ENCODE measurements around the gene ELP4. TPM values are rescaled to one million over a fixed set of nuclear protein-coding genes. Genes with fewer than 3 reads are reported as not detected.

The ELP4 gene
- total and polyA plus RNA-seq, 12 donors: 10.5 to 30.4 (median 18.0) TPM

DNA sequence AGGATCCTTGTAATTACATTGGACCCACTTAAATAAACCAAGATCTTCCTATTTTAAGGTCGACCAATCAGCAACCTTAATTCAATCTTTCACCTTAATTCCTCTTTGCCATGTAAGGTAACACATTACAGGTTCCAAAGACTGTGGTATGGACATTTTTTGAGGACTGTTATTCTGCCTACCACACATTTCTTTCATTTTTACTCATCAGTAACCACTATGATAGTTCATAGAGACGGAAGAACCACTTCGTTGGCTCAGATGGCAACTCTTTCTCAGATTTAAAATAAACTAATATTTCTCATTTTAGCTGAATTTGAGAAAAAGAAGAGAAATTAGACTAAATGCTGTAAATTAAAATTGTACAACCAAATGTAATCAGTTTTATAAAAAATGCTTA is 205.3 kb downstream of the ELP4 start:
- Histone ChIP-seq H3K27ac (no peak overlapping the region), H3K4me3 (no peak overlapping the region), H3K4me1 (replicated peaks in 1 of 2) (no peaks in the 10 kb centered on the region), H3K9me3 (replicated peaks in 1 of 3) (no peaks in the 10 kb centered on the region), H3K27me3 (no peaks in the 10 kb centered on the region), H3K36me3 (replicated peaks in 1 of 2) (no peaks in the 10 kb centered on the region)
- intact Hi-C loops (cut with DNase I): no loop called here
- no peak for DNase-seq
- WGBS, 4 donors: 94 to 97% (median 96%) methylated on average over 3 of the region's 3 CpGs
- TF ChIP-seq, protein P1, sequence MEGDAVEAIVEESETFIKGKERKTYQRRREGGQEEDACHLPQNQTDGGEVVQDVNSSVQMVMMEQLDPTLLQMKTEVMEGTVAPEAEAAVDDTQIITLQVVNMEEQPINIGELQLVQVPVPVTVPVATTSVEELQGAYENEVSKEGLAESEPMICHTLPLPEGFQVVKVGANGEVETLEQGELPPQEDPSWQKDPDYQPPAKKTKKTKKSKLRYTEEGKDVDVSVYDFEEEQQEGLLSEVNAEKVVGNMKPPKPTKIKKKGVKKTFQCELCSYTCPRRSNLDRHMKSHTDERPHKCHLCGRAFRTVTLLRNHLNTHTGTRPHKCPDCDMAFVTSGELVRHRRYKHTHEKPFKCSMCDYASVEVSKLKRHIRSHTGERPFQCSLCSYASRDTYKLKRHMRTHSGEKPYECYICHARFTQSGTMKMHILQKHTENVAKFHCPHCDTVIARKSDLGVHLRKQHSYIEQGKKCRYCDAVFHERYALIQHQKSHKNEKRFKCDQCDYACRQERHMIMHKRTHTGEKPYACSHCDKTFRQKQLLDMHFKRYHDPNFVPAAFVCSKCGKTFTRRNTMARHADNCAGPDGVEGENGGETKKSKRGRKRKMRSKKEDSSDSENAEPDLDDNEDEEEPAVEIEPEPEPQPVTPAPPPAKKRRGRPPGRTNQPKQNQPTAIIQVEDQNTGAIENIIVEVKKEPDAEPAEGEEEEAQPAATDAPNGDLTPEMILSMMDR (IDR thresholded peaks at IDR 0.05): no peak
- TF ChIP-seq POLR2A (IDR thresholded peaks at IDR 0.05): no peak

DNA sequence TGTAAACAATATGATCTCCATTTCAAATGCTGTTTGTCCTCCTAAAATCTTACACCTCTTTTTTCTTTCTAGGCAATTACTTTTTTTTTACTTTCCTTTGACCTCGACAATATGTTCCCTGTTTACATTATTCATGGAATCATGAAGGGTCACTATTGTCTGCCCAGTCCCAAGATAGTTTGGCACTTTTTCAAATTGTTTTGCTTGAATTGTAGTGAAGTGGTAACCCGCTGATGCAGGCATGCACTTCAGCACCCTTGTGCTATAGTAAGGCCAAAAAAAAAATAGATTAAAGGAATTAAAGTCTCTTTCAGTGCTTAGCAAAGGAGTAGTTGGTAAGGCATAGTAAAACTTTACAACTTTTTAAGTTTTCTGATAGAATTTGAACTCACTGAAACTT is 210.7 kb downstream of the ELP4 start:
- no peaks in the 10 kb centered on the region for H3K27me3 ChIP-seq
- DNase-seq: no peak
- no peaks in the 10 kb centered on the region for H3K36me3 ChIP-seq (replicated peaks in 1 of 2)
- H3K9me3 ChIP-seq (replicated peaks in 1 of 3): no peaks in the 10 kb centered on the region
- TF ChIP-seq POLR2A (IDR thresholded peaks at IDR 0.05): no peak
- TF ChIP-seq, protein P1 (IDR thresholded peaks at IDR 0.05): no peak
- no peak overlapping the region for H3K27ac ChIP-seq
- no peak overlapping the region for H3K4me3 ChIP-seq
- WGBS, 4 donors: 74 to 80% (median 76%) methylated on average over 2 of the region's 2 CpGs
- intact Hi-C loops (cut with DNase I): no loop called here
- H3K4me1 ChIP-seq (replicated peaks in 1 of 2): no peaks in the 10 kb centered on the region

DNA sequence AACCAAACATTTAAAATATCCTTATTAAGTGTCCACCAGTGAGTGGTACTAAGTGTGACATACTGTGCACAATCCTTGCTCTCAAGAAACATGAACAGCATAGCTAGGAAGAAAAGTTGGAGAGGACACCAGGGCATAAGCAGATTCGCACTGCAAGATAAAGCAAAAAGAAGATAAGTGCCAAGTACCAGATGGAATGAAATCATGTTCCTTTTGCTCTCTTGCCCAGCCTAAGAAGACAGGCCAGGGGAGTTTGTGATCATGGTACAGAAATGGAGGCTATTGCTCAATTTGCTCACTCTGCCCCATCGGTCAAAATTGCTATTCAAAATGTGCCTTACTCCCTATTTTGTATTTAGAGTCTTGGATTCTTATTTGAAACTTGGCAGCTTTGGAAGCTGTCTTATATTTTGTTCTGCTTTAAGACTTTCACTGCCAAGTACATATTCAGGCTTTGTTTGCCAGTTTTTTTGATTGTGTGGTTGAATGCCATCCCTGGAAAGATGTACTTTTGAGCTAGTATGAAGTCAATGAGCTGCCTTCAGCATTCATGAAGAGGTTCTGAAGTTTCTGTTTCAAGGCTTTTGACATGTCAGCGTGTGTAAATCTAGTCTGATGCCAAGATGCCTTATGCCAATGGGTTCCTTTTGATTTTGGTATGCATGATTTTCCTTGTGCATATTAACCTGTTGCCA is 211.3 kb downstream of the ELP4 start:
- Histone ChIP-seq H3K36me3 (replicated peaks in 1 of 2) (no peaks in the 10 kb centered on the region), H3K27ac (no peak overlapping the region), H3K27me3 (no peaks in the 10 kb centered on the region), H3K4me1 (replicated peaks in 1 of 2) (no peaks in the 10 kb centered on the region), H3K4me3 (no peak overlapping the region), H3K9me3 (replicated peaks in 1 of 3) (no peaks in the 10 kb centered on the region)
- no peak for DNase-seq
- WGBS, 4 donors: 80 to 95% (median 89%) methylated on average over 3 of the region's 3 CpGs
- TF ChIP-seq, protein P1 (IDR thresholded peaks at IDR 0.05): no peak
- TF ChIP-seq POLR2A (IDR thresholded peaks at IDR 0.05): no peak
- intact Hi-C loops (cut with DNase I): no loop called here

DNA sequence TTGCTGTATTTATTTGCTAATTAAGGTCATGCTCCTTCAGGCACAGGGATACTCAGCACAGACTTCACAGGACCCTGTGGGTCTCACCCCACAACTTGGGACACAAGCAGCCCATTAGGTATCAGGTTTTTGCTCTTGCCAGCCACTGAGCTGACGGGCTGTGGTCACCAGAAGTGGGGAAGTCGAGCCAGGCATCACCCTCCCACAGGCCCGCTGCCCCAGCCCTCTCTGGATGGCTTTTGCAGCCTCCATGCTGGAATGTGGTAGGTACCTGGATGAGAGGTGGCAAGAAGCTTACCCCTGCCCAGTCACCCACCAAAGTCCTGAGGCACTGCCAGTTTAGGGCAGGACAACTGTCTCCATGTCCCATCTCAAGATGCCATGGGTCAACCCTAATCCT is 213.2 kb downstream of the ELP4 start:
- no peak overlapping the region for H3K27ac ChIP-seq
- no peaks in the 10 kb centered on the region for H3K27me3 ChIP-seq
- no peak for DNase-seq
- no peaks in the 10 kb centered on the region for H3K4me1 ChIP-seq (replicated peaks in 1 of 2)
- WGBS, 4 donors: 91 to 100% (median 97%) methylated on average over 1 to 3 of the region's 3 CpGs
- TF ChIP-seq, protein P1 (IDR thresholded peaks at IDR 0.05): no peak
- no peak for TF ChIP-seq POLR2A (IDR thresholded peaks at IDR 0.05)
- no peak overlapping the region for H3K4me3 ChIP-seq
- intact Hi-C loops (cut with DNase I): no loop called here
- H3K9me3 ChIP-seq (replicated peaks in 1 of 3): no peaks in the 10 kb centered on the region
- no peaks in the 10 kb centered on the region for H3K36me3 ChIP-seq (replicated peaks in 1 of 2)
